Measurements from ENCODE around the gene STARD7. TPM values are rescaled to one million over a fixed set of nuclear protein-coding genes. Genes with fewer than 3 reads are reported as not detected.

STARD7 gene
- polyA plus RNA-seq, 1 donor (not counting 4 experiments of a cell fraction or from before 2014, with no cell fraction given): 73.4 TPM

DNA sequence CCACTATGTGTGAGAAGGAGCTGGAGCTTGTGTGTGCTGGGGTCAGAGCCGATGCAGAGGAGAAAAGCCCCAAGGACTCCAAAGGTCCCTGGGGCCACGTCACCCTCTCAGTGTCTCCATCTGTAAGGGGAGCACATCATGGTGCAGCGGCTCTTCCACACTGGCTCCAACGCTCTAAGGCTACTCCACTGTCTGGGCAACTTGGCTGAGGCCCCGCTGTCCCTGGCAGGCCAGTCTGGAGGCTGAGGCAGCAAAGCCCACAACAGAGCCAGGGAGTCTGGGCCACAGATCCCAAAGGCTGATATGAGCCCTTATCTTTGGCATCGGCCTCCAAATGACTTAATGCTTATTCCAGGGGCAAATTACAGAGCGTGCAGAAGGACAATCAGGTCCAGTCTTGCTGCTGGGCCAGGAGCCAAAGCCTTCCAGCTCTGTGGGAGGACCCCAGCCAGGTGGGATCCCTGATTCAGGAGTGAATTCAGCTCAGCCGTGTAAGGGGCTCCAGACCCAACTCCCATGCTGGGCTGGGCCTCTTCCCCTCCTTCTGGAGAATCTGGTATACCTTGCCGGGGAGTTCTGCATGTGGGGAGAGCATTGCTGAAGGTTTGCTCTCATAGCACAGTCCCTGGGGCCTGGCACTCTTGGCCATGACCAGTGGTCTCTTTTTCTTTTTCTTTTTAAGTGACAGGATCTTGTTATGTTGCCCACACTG is 61.6 kb downstream of the STARD7 start:
- H3K9ac ChIP-seq (ENCODE audit: control insufficient read depth, extremely low read depth, insufficient read depth, low read length): peak overlapping the region; percentile 37
- no peaks in the 10 kb centered on the region for H3K9me1 ChIP-seq (ENCODE audit: control insufficient read depth, extremely low read depth, insufficient read depth, low read length)
- FAIRE-seq: no peak
- H3K79me2 ChIP-seq (ENCODE audit: control insufficient read depth, insufficient read depth, low read length): no peaks in the 10 kb centered on the region
- no peaks in the 10 kb centered on the region for H3K27me3 ChIP-seq (ENCODE audit: control insufficient read depth, extremely low read depth, insufficient read depth, low read length)
- TF ChIP-seq EZH2 (IDR thresholded peaks at IDR 0.05; ENCODE audit: low read length): no peak
- TF ChIP-seq, protein P1, sequence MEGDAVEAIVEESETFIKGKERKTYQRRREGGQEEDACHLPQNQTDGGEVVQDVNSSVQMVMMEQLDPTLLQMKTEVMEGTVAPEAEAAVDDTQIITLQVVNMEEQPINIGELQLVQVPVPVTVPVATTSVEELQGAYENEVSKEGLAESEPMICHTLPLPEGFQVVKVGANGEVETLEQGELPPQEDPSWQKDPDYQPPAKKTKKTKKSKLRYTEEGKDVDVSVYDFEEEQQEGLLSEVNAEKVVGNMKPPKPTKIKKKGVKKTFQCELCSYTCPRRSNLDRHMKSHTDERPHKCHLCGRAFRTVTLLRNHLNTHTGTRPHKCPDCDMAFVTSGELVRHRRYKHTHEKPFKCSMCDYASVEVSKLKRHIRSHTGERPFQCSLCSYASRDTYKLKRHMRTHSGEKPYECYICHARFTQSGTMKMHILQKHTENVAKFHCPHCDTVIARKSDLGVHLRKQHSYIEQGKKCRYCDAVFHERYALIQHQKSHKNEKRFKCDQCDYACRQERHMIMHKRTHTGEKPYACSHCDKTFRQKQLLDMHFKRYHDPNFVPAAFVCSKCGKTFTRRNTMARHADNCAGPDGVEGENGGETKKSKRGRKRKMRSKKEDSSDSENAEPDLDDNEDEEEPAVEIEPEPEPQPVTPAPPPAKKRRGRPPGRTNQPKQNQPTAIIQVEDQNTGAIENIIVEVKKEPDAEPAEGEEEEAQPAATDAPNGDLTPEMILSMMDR (optimal IDR thresholded peaks at IDR 0.05 in 1 of 3, IDR thresholded peaks at IDR 0.05 in 1 of 3, conservative IDR thresholded peaks at IDR 0.05 in 1 of 3; ENCODE audit: extremely low read depth in 1 of 3, insufficient read depth in 2 of 3, low read length in 3 of 3): no peak
- peak overlapping the region; percentile 47 for H3K4me2 ChIP-seq (ENCODE audit: control insufficient read depth, extremely low read depth, insufficient read depth, low read depth, low read length)
- no peaks in the 10 kb centered on the region for H3K9me3 ChIP-seq (ENCODE audit: control insufficient read depth, low read depth, low read length)
- DNase-seq (ENCODE audit: low read depth, low spot score): no peak
- no peaks in the 10 kb centered on the region for H4K20me1 ChIP-seq (ENCODE audit: control insufficient read depth, extremely low read depth, insufficient read depth, low read length)
- H2AFZ ChIP-seq (ENCODE audit: control insufficient read depth, low read length): peak overlapping the region; percentile 70
- H3K4me3 ChIP-seq (ENCODE audit: control insufficient read depth in 2 of 3, extremely low read depth in 1 of 3, insufficient read depth in 2 of 3, low read depth in 1 of 3, low read length in 3 of 3): no peak overlapping the region
- dilution Hi-C loops (cut with MboI; ENCODE audit: extremely low pct_ligation_motif_present, low sequenced_read_pairs): no loop called here
- H3K36me3 ChIP-seq (ENCODE audit: control insufficient read depth in 2 of 2, extremely low read depth in 1 of 2, insufficient read depth in 2 of 2, low read length in 2 of 2): no peaks in the 10 kb centered on the region
- H3K27ac ChIP-seq (ENCODE audit: control insufficient read depth, insufficient read depth, low read length): peak overlapping the region; percentile 43
- H3K4me1 ChIP-seq (ENCODE audit: control insufficient read depth, extremely low read depth, insufficient read depth, low read length): peaks cover 37% of the 10 kb centered on the region

GRCh38 chr2:96146153-96146880 is 62.3 kb downstream of the STARD7 start:
- no peaks in the 10 kb centered on the region for H4K20me1 ChIP-seq (ENCODE audit: control insufficient read depth, extremely low read depth, insufficient read depth, low read length)
- H3K9me3 ChIP-seq (ENCODE audit: control insufficient read depth, low read depth, low read length): no peaks in the 10 kb centered on the region
- no peaks in the 10 kb centered on the region for H3K9me1 ChIP-seq (ENCODE audit: control insufficient read depth, extremely low read depth, insufficient read depth, low read length)
- no peak for FAIRE-seq
- H3K27me3 ChIP-seq (ENCODE audit: control insufficient read depth, extremely low read depth, insufficient read depth, low read length): no peaks in the 10 kb centered on the region
- dilution Hi-C loops (cut with MboI; ENCODE audit: extremely low pct_ligation_motif_present, low sequenced_read_pairs): no loop called here
- no peak overlapping the region for H3K4me3 ChIP-seq (ENCODE audit: control insufficient read depth in 2 of 3, extremely low read depth in 1 of 3, insufficient read depth in 2 of 3, low read depth in 1 of 3, low read length in 3 of 3)
- peak overlapping the region; percentile 43 for H3K27ac ChIP-seq (ENCODE audit: control insufficient read depth, insufficient read depth, low read length)
- H3K4me1 ChIP-seq (ENCODE audit: control insufficient read depth, extremely low read depth, insufficient read depth, low read length): peaks cover 37% of the 10 kb centered on the region
- DNase-seq (ENCODE audit: low read depth, low spot score): no peak
- peak overlapping the region; percentile 37 for H3K9ac ChIP-seq (ENCODE audit: control insufficient read depth, extremely low read depth, insufficient read depth, low read length)
- H3K4me2 ChIP-seq (ENCODE audit: control insufficient read depth, extremely low read depth, insufficient read depth, low read depth, low read length): peak overlapping the region; percentile 47
- no peaks in the 10 kb centered on the region for H3K79me2 ChIP-seq (ENCODE audit: control insufficient read depth, insufficient read depth, low read length)
- H3K36me3 ChIP-seq (ENCODE audit: control insufficient read depth in 2 of 2, extremely low read depth in 1 of 2, insufficient read depth in 2 of 2, low read length in 2 of 2): no peaks in the 10 kb centered on the region
- H2AFZ ChIP-seq (ENCODE audit: control insufficient read depth, low read length): peak overlapping the region; percentile 70
- TF ChIP-seq EZH2 (IDR thresholded peaks at IDR 0.05; ENCODE audit: low read length): no peak
- TF ChIP-seq, protein P1 (optimal IDR thresholded peaks at IDR 0.05 in 1 of 3, IDR thresholded peaks at IDR 0.05 in 1 of 3, conservative IDR thresholded peaks at IDR 0.05 in 1 of 3; ENCODE audit: extremely low read depth in 1 of 3, insufficient read depth in 2 of 3, low read length in 3 of 3): no peak
